MM.1S (cell line): ENCODE measurements around the gene AGR2.

ENCODE experiments used
- DNase-seq: peaks from one replicate; pipeline ENCODE4 v3.0.0-alpha.2; 2015
- H2AFZ ChIP-seq: fragments of 300-600 bp; sonication (generic); 2 replicates; pipeline ENCODE4 v1.6.0; 2016; ENCODE audit warnings: antibody characterized with exemption, low read length
- H3F3A ChIP-seq: fragments of 300-600 bp; sonication (generic); 2 replicates; pipeline ENCODE4 v1.6.1; 2016; ENCODE audit warnings: mild to moderate bottlenecking, antibody characterized with exemption, low read length, moderate library complexity, mixed read lengths; ENCODE audit not compliant: insufficient read depth
- H3K27ac ChIP-seq: fragments of 300-600 bp; sonication (generic); 2 replicates; pipeline ENCODE4 v1.5.1; 2016; ENCODE audit warnings: mild to moderate bottlenecking, low read length
- H3K27me3 ChIP-seq: fragments of 300-600 bp; sonication (generic); replicated peaks from 2 replicates; pipeline ENCODE4 v1.6.0; 2016; ENCODE audit warnings: low read length; ENCODE audit not compliant: insufficient read depth
- H3K36me3 ChIP-seq: fragments of 300-600 bp; sonication (generic); replicated peaks from 2 replicates; pipeline ENCODE4 v1.6.1; 2016; ENCODE audit warnings: mild to moderate bottlenecking, low read length, mixed read lengths; ENCODE audit not compliant: insufficient read depth
- H3K4me1 ChIP-seq: fragments of 300-600 bp; sonication (generic); 2 replicates; pipeline ENCODE4 v1.6.1; 2016; ENCODE audit warnings: low read length, mixed read lengths
- H3K4me2 ChIP-seq: fragments of 300-600 bp; sonication (generic); 2 replicates; pipeline ENCODE4 v1.6.0; 2016; ENCODE audit warnings: low read depth, low read length
- H3K4me3 ChIP-seq: fragments of 300-600 bp; sonication (generic); 2 replicates; pipeline ENCODE4 v1.5.1; 2016; ENCODE audit warnings: low read length, mixed read lengths
- H3K79me2 ChIP-seq: fragments of 300-600 bp; sonication (generic); 2 replicates; pipeline ENCODE4 v1.6.1; 2016; ENCODE audit warnings: mixed run types, low read length, mixed read lengths
- H3K9ac ChIP-seq: fragments of 300-600 bp; sonication (generic); 2 replicates; pipeline ENCODE4 v1.6.1; 2016; ENCODE audit warnings: low read length, mixed read lengths
- H3K9me2 ChIP-seq: fragments of 300-600 bp; sonication (generic); replicated peaks from 2 replicates; pipeline ENCODE4 v1.6.1; 2016; ENCODE audit warnings: mild to moderate bottlenecking, low read length, mixed read lengths; ENCODE audit not compliant: insufficient read depth
- H3K9me3 ChIP-seq: fragments of 300-600 bp; sonication (generic); replicated peaks from 2 replicates; pipeline ENCODE4 v1.6.1; 2016; ENCODE audit warnings: mild to moderate bottlenecking, low read length, mixed read lengths; ENCODE audit not compliant: insufficient read depth
- H4K20me1 ChIP-seq: fragments of 300-600 bp; sonication (generic); 2 replicates; pipeline ENCODE4 v1.6.1; 2016; ENCODE audit warnings: mild to moderate bottlenecking, low read length, moderate library complexity, mixed read lengths; ENCODE audit not compliant: insufficient read depth
- CTCF ChIP-seq: fragments of 300-600 bp; sonication (generic); IDR thresholded peaks from 2 replicates; pipeline ENCODE4 v1.5.1; 2016; ENCODE audit warnings: antibody characterized with exemption, low read length, mixed read lengths
- EZH2 ChIP-seq: fragments of 300-600 bp; sonication (generic); optimal IDR thresholded peaks from 2 replicates; pipeline ENCODE3; 2017; ENCODE audit warnings: low read depth, mild to moderate bottlenecking, antibody characterized with exemption, low read length, mixed read lengths
- EZH2phosphoT487 ChIP-seq: fragments of 300-600 bp; sonication (generic); IDR thresholded peaks from 2 replicates; pipeline ENCODE4 v1.6.1; 2018; ENCODE audit warnings: antibody characterized with exemption, low read length

AGR2 gene

GRCh38 chr7:16811551-16811950 lies 6.8 kb upstream of the AGR2 start:
- Histone ChIP-seq H3K27me3 (no peaks in the 10 kb centered on the region), H3K27ac (no peak overlapping the region), H4K20me1 (no peaks in the 10 kb centered on the region), H3K9ac (no peak overlapping the region), H3F3A (no peaks in the 10 kb centered on the region), H3K9me2 (no peaks in the 10 kb centered on the region), H3K4me2 (no peak overlapping the region), H3K4me3 (no peak overlapping the region), H3K9me3 (no peaks in the 10 kb centered on the region), H3K4me1 (no peaks in the 10 kb centered on the region), H2AFZ (no peak overlapping the region), H3K79me2 (no peaks in the 10 kb centered on the region), H3K36me3 (no peaks in the 10 kb centered on the region)
- no peak for DNase-seq
- TF ChIP-seq EZH2 (no peak), EZH2phosphoT487 (no peak), CTCF (no peak)

GRCh38 chr7:16810573-16810972 lies 5.8 kb upstream of the AGR2 start:
- H3K9me3 ChIP-seq = no peaks in the 10 kb centered on the region
- no peaks in the 10 kb centered on the region for H3K27me3 ChIP-seq
- H3K9ac ChIP-seq = no peak overlapping the region
- no peak for DNase-seq
- H3K27ac ChIP-seq = no peak overlapping the region
- TF ChIP-seq EZH2phosphoT487 (no peak), EZH2 (no peak), CTCF (no peak)
- H3F3A ChIP-seq = no peaks in the 10 kb centered on the region
- no peaks in the 10 kb centered on the region for H3K79me2 ChIP-seq
- no peak overlapping the region for H2AFZ ChIP-seq
- H4K20me1 ChIP-seq = no peaks in the 10 kb centered on the region
- no peak overlapping the region for H3K4me2 ChIP-seq
- H3K36me3 ChIP-seq = no peaks in the 10 kb centered on the region
- H3K4me1 ChIP-seq = no peaks in the 10 kb centered on the region
- H3K4me3 ChIP-seq = no peak overlapping the region
- H3K9me2 ChIP-seq = no peaks in the 10 kb centered on the region

GRCh38 chr7:16810112-16810511 lies 5.3 kb upstream of the AGR2 start:
- H3K9me2 ChIP-seq = no peaks in the 10 kb centered on the region
- H3K9ac ChIP-seq = no peak overlapping the region
- no peak overlapping the region for H3K4me2 ChIP-seq
- no peak overlapping the region for H3K4me3 ChIP-seq
- H3K36me3 ChIP-seq = no peaks in the 10 kb centered on the region
- H4K20me1 ChIP-seq = no peaks in the 10 kb centered on the region
- H3K27ac ChIP-seq = no peak overlapping the region
- no peaks in the 10 kb centered on the region for H3K79me2 ChIP-seq
- TF ChIP-seq EZH2 (no peak), EZH2phosphoT487 (no peak), CTCF (no peak)
- H3K4me1 ChIP-seq = no peaks in the 10 kb centered on the region
- H3K27me3 ChIP-seq = no peaks in the 10 kb centered on the region
- H3K9me3 ChIP-seq = no peaks in the 10 kb centered on the region
- no peak overlapping the region for H2AFZ ChIP-seq
- DNase-seq = no peak
- no peaks in the 10 kb centered on the region for H3F3A ChIP-seq
